Keratinocyte (primary cell): Measurements from ENCODE around the gene IGFBP6.

Experiments used
- EZH2 ChIP-seq: IDR thresholded peaks from one replicate; pipeline ENCODE4 v1.6.1; 2012; ENCODE audit warnings: inconsistent platforms, mild to moderate bottlenecking, low read length, moderate library complexity
- TF ChIP-seq, protein P1 (sequence below), 3 experiments: IDR thresholded peaks in 1 of 3; conservative IDR thresholded peaks in 1 of 3; optimal IDR thresholded peaks in 1 of 3; 2 replicates in 2 of 3; 3 replicates in 1 of 3; pipeline versions ENCODE3 to v1.5.1; 2011; ENCODE audit warnings: low read length in 3 of 3, mild to moderate bottlenecking in 3 of 3, moderate library complexity in 2 of 3, control low read depth in 1 of 3, inconsistent platforms in 1 of 3; ENCODE audit not compliant: insufficient read depth in 2 of 3; ENCODE audit errors: extremely low read depth in 1 of 3

GRCh38 chr12:53067074-53067992, 30.1 kb upstream of the IGFBP6 start:
- no peak for TF ChIP-seq EZH2
- TF ChIP-seq, protein P1, sequence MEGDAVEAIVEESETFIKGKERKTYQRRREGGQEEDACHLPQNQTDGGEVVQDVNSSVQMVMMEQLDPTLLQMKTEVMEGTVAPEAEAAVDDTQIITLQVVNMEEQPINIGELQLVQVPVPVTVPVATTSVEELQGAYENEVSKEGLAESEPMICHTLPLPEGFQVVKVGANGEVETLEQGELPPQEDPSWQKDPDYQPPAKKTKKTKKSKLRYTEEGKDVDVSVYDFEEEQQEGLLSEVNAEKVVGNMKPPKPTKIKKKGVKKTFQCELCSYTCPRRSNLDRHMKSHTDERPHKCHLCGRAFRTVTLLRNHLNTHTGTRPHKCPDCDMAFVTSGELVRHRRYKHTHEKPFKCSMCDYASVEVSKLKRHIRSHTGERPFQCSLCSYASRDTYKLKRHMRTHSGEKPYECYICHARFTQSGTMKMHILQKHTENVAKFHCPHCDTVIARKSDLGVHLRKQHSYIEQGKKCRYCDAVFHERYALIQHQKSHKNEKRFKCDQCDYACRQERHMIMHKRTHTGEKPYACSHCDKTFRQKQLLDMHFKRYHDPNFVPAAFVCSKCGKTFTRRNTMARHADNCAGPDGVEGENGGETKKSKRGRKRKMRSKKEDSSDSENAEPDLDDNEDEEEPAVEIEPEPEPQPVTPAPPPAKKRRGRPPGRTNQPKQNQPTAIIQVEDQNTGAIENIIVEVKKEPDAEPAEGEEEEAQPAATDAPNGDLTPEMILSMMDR (optimal IDR thresholded peaks at IDR 0.05 in 1 of 3, IDR thresholded peaks at IDR 0.05 in 1 of 3, conservative IDR thresholded peaks at IDR 0.05 in 1 of 3; ENCODE audit: extremely low read depth in 1 of 3, insufficient read depth in 2 of 3, low read length in 3 of 3), result no peak
